ENCODE data around the gene RNF26.

Gene RNF26

DNA sequence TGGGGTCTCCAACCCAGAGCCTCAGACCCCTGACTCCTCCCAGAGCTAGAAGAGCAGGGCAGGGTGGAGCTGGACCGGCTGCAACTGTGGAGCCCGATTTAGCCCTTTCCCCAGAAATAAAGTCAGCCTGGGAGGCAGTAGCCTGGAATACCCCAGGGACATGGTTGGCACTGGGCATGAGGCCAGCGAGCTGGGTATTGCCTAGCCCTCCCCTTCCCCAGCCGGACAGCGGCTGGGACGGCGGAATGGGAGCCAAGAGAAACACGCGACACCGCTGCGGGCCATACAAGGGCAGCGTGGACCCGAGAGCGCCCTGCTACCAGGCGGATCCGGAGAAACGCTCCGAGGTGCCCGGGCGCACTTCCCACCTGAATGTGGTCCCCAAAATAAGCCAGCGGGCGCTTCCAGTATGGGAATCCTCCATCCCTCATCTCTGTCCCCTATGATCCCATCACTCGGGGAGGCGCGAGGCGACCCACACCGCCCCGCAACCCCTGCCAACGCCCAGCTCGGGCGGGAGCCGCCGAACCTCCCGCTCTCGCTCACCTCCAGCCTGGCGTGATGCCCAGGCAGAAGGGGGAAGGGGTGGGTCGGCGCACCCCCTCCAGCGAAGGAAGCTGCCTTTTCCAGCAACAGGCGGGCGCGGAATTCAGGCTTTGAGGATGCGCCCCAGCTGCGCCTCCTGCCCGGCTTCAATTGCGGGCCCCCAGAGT is 18.2 kb upstream of the RNF26 start:
- H2BK120ac ChIP-seq (ENCODE audit: low read depth, low read length) = no peak overlapping the region
- H2BK15ac ChIP-seq (ENCODE audit: low read length) = peak overlapping the region; percentile 96
- no peak for DNase-seq (ENCODE audit: low spot score)
- H3K27ac ChIP-seq (replicated peaks; ENCODE audit: low read length) = no peak overlapping the region
- peak overlapping the region; percentile 91 for H2AK5ac ChIP-seq (ENCODE audit: low read depth, low read length)
- peak overlapping the region; percentile 94 for H3K23ac ChIP-seq (ENCODE audit: low read depth, low read length, poor library complexity)
- peaks cover 6 to 37% (median 15%) of the 10 kb centered on the region in 3 experiments for H3K27me3 ChIP-seq (ENCODE audit: control insufficient read depth in 3 of 3, insufficient read depth in 3 of 3, low read depth in 1 of 3, low read length in 3 of 3)
- H3K4me2 ChIP-seq (ENCODE audit: insufficient read depth, low read length, poor library complexity, severe bottlenecking) = peak overlapping the region; percentile 94
- no peaks in the 10 kb centered on the region for H3K9me3 ChIP-seq (replicated peaks in 1 of 2; ENCODE audit: control insufficient read depth in 2 of 2, insufficient read depth in 1 of 2, low read depth in 1 of 2, low read length in 2 of 2)
- peak overlapping the region; percentile 95 for H2AFZ ChIP-seq (ENCODE audit: low read length)
- H3K4me3 ChIP-seq (ENCODE audit: low read length in 2 of 2) = peak overlapping the region; percentile 57 to 90
- H3K14ac ChIP-seq (ENCODE audit: low read length) = peak overlapping the region; percentile 78
- WGBS, 2 donors (ENCODE audit: extremely low coverage in 2 of 2, insufficient read length in 2 of 2, insufficient replicate concordance in 1 of 2) = no CpG with 5 or more reads among the region's 46 CpGs
- H3K9ac ChIP-seq (ENCODE audit: low read depth, low read length, poor library complexity) = peak overlapping the region; percentile 92
- no peak overlapping the region for H4K91ac ChIP-seq (ENCODE audit: low read depth, low read length, poor library complexity)
- peak overlapping the region; percentile 75 for H2BK12ac ChIP-seq (ENCODE audit: low read length)
- no peak overlapping the region for H3K4ac ChIP-seq (ENCODE audit: low read length)
- no peaks in the 10 kb centered on the region for H3K79me1 ChIP-seq (ENCODE audit: low read depth, low read length)
- H3K36me3 ChIP-seq (replicated peaks in 1 of 2; ENCODE audit: control insufficient read depth in 2 of 2, insufficient read depth in 2 of 2, low read length in 2 of 2) = peaks cover 0 to 14% of the 10 kb centered on the region in 2 donors
- H3K18ac ChIP-seq (ENCODE audit: low read length) = peak overlapping the region; percentile 98
- no peak overlapping the region for H4K8ac ChIP-seq (ENCODE audit: low read depth, low read length)
- H2BK5ac ChIP-seq (ENCODE audit: low read length) = peak overlapping the region; percentile 96
- H3K4me1 ChIP-seq (ENCODE audit: control insufficient read depth in 2 of 2, insufficient read depth in 1 of 2, low read depth in 1 of 2, low read length in 2 of 2) = peaks cover 46% of the 10 kb centered on the region in 2 donors

DNA sequence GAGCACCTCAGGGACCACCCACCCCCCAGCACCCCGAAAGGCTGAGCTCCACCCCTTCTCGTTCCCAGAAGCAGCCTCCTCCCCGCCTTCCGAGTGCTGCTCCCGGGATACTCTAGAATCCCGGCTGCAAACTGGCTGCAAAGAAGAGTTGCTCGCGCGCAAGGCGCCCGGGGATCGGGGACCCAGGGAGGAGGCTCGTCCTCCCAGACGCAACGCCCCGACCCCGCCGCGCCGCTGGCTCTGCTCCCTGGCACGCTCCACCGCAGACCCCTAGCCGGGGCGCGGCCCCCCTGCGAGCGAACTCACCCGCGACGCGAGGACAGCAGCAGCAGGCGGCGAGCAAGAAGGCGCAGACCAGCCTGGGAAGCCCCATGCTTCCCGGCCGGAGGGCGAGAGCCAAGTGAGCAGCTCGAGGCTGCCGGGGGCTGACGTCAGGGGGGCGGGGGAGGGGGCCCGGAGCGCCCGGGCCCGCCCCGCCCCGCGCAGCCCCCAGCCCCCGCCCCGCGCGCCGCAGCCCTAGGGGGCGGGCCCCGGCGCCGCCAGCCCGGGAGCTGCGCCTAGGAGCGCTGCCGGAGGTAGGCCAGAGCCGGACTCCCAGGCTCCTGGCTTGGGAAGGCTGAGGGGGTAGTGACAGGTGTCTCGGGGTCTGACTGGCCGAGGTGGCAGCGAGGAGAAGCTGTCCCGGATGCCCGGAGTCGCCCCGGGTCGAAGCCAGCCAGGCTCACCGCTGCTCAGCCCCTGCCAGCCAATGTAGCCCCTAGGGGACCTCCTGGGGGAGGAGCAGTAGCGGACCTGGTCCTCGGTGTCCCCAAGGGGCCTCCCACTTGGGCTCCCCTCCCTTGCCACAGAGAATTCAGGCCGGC is 17.4 kb upstream of the RNF26 start, which contains the start of gene MCAM:
Gene MCAM (minus strand): TSS at position 402 of the 863 bp plus-strand sequence. CDS start 29 bp downstream, at position 373.
- Histone ChIP-seq H2AK5ac (ENCODE audit: low read depth, low read length) (peak within 1 kb of the TSS; percentile 91), H4K91ac (ENCODE audit: low read depth, low read length, poor library complexity) (no peak within 1 kb of the TSS), H3K4me2 (ENCODE audit: insufficient read depth, low read length, poor library complexity, severe bottlenecking) (peak within 1 kb of the TSS; percentile 94), H3K9me3 (replicated peaks in 1 of 2; ENCODE audit: control insufficient read depth in 2 of 2, insufficient read depth in 1 of 2, low read depth in 1 of 2, low read length in 2 of 2) (no peaks in the 10 kb centered on the region), H3K23ac (ENCODE audit: low read depth, low read length, poor library complexity) (peak within 1 kb of the TSS; percentile 94), H3K36me3 (replicated peaks in 1 of 2; ENCODE audit: control insufficient read depth in 2 of 2, insufficient read depth in 2 of 2, low read length in 2 of 2) (peaks cover 0 to 8% of the 10 kb centered on the region in 2 donors), H3K4ac (ENCODE audit: low read length) (peak within 1 kb of the TSS; percentile 19), H3K4me1 (ENCODE audit: control insufficient read depth in 2 of 2, insufficient read depth in 1 of 2, low read depth in 1 of 2, low read length in 2 of 2) (peaks cover 46 to 49% of the 10 kb centered on the region in 2 donors), H3K9ac (ENCODE audit: low read depth, low read length, poor library complexity) (peak within 1 kb of the TSS; percentile 92), H2BK5ac (ENCODE audit: low read length) (peak within 1 kb of the TSS; percentile 96), H2AFZ (ENCODE audit: low read length) (peak within 1 kb of the TSS; percentile 95), H4K8ac (ENCODE audit: low read depth, low read length) (no peak within 1 kb of the TSS), H3K18ac (ENCODE audit: low read length) (peak within 1 kb of the TSS; percentile 98), H2BK120ac (ENCODE audit: low read depth, low read length) (peak within 1 kb of the TSS; percentile 77), H3K27me3 (ENCODE audit: control insufficient read depth in 3 of 3, insufficient read depth in 3 of 3, low read depth in 1 of 3, low read length in 3 of 3) (peaks cover 6 to 37% (median 15%) of the 10 kb centered on the region in 3 experiments), H2BK15ac (ENCODE audit: low read length) (peak within 1 kb of the TSS; percentile 96), H2BK12ac (ENCODE audit: low read length) (peak within 1 kb of the TSS; percentile 60), H3K79me1 (ENCODE audit: low read depth, low read length) (no peaks in the 10 kb centered on the region), H3K27ac (replicated peaks; ENCODE audit: low read length) (no peak within 1 kb of the TSS), H3K4me3 (ENCODE audit: low read length in 2 of 2) (peak within 1 kb of the TSS; percentile 57 to 90), H3K14ac (ENCODE audit: low read length) (peak within 1 kb of the TSS; percentile 78)
- no peak for DNase-seq (ENCODE audit: low spot score)
- WGBS, 2 donors (ENCODE audit: extremely low coverage in 2 of 2, insufficient read length in 2 of 2, insufficient replicate concordance in 1 of 2) = no CpG with 5 or more reads among the region's 74 CpGs

GRCh38 chr11:119317592-119318239 is 16.6 kb upstream of the RNF26 start:
- Histone ChIP-seq H3K9me3 (replicated peaks in 1 of 2; ENCODE audit: control insufficient read depth in 2 of 2, insufficient read depth in 1 of 2, low read depth in 1 of 2, low read length in 2 of 2) (no peaks in the 10 kb centered on the region), H2AFZ (ENCODE audit: low read length) (peak overlapping the region; percentile 81), H3K27ac (replicated peaks; ENCODE audit: low read length) (no peak overlapping the region), H3K14ac (ENCODE audit: low read length) (peak overlapping the region; percentile 66), H4K91ac (ENCODE audit: low read depth, low read length, poor library complexity) (no peak overlapping the region), H3K23ac (ENCODE audit: low read depth, low read length, poor library complexity) (peak overlapping the region; percentile 51), H2BK15ac (ENCODE audit: low read length) (peak overlapping the region; percentile 34), H3K79me1 (ENCODE audit: low read depth, low read length) (no peaks in the 10 kb centered on the region), H3K4me3 (ENCODE audit: low read length in 2 of 2) (peak overlapping the region in 1 of 2 donors; percentile 57), H3K27me3 (ENCODE audit: control insufficient read depth in 3 of 3, insufficient read depth in 3 of 3, low read depth in 1 of 3, low read length in 3 of 3) (peaks cover 6 to 37% (median 15%) of the 10 kb centered on the region in 3 experiments), H2BK12ac (ENCODE audit: low read length) (peak overlapping the region; percentile 33), H4K8ac (ENCODE audit: low read depth, low read length) (no peak overlapping the region), H2AK5ac (ENCODE audit: low read depth, low read length) (peak overlapping the region; percentile 76), H2BK5ac (ENCODE audit: low read length) (no peak overlapping the region), H2BK120ac (ENCODE audit: low read depth, low read length) (peak overlapping the region; percentile 77), H3K36me3 (replicated peaks in 1 of 2; ENCODE audit: control insufficient read depth in 2 of 2, insufficient read depth in 2 of 2, low read length in 2 of 2) (peaks cover 0 to 2% of the 10 kb centered on the region in 2 donors), H3K4ac (ENCODE audit: low read length) (peak overlapping the region; percentile 19), H3K4me1 (ENCODE audit: control insufficient read depth in 2 of 2, insufficient read depth in 1 of 2, low read depth in 1 of 2, low read length in 2 of 2) (peaks cover 46 to 49% of the 10 kb centered on the region in 2 donors), H3K9ac (ENCODE audit: low read depth, low read length, poor library complexity) (peak overlapping the region; percentile 87), H3K4me2 (ENCODE audit: insufficient read depth, low read length, poor library complexity, severe bottlenecking) (peak overlapping the region; percentile 51), H3K18ac (ENCODE audit: low read length) (peak overlapping the region; percentile 91)
- DNase-seq (ENCODE audit: low spot score) = no peak
- WGBS, 2 donors (ENCODE audit: extremely low coverage in 2 of 2, insufficient read length in 2 of 2, insufficient replicate concordance in 1 of 2) = no CpG with 5 or more reads among the region's 14 CpGs

Measured in neuronal stem cell (in vitro differentiated cells).